Heart right ventricle (tissue), 16 donors: ENCODE measurements around the gene DGKD. TPM values are rescaled to one million over a fixed set of nuclear protein-coding genes. Genes with fewer than 3 reads are reported as not detected.
A peak's percentile ranks its signal among the peaks of the same experiment; 100 is the strongest.

ENCODE experiments used
- ATAC-seq, 8 donors: fragments of 200-7000 bp; cut with Tn5 transposase; one replicate each; pipeline ENCODE4 v1.9.1; 2020; ENCODE audit warnings: mild to moderate bottlenecking in 8 of 8, moderate library complexity in 8 of 8, moderate number of reproducible peaks in 1 of 8
- DNase-seq, 2 donors: peaks; one replicate each; pipeline ENCODE4 v3.0.0-alpha.2; 2020
- H3K27ac ChIP-seq, 10 donors: fragments of 200-600 bp; sonication (generic) in 2 of 10; one replicate each; pipeline versions ENCODE4 v1.5.0 to v1.8.0; 2020 to 2022; ENCODE audit warnings: mild to moderate bottlenecking in 3 of 10
- H3K27me3 ChIP-seq, 7 donors: fragments of 200-600 bp; one replicate each; pipeline ENCODE4 v1.8.0; 2021 to 2022; ENCODE audit warnings: mild to moderate bottlenecking in 2 of 7
- H3K36me3 ChIP-seq, 9 donors: fragments of 200-600 bp; sonication (generic) in 1 of 9; one replicate each; pipeline versions ENCODE4 v1.5.0 to v1.8.0; 2020 to 2022; ENCODE audit warnings: mild to moderate bottlenecking in 2 of 9
- H3K4me1 ChIP-seq, 9 donors: fragments of 200-600 bp; sonication (generic) in 1 of 9; one replicate each; pipeline versions ENCODE4 v1.5.0 to v1.8.0; 2020 to 2022; ENCODE audit warnings: mild to moderate bottlenecking in 4 of 9
- H3K4me3 ChIP-seq, 10 donors: fragments of 200-600 bp; sonication (generic) in 2 of 10; one replicate each; pipeline versions ENCODE4 v1.5.0 to v1.8.0; 2020 to 2022; ENCODE audit warnings: mild to moderate bottlenecking in 7 of 10, moderate library complexity in 2 of 10
- H3K9me3 ChIP-seq, 11 donors: fragments of 200-600 bp in 10 of 11; sonication (generic) in 2 of 11; one replicate each; pipeline versions ENCODE4 v1.5.0 to v1.8.0; 2013 to 2022; ENCODE audit warnings: mild to moderate bottlenecking in 2 of 11, control low read depth in 1 of 11, moderate library complexity in 1 of 11
- WGBS, 2 donors: extraction: QIAGEN DNeasy Blood & Tissue Kit; methylation state at CpG; one replicate each; pipeline ENCODE4 v1.1.7; 2013; ENCODE audit warnings: inconsistent platforms in 1 of 2; 5-methylcytosine and 5-hydroxymethylcytosine counted together
- intact Hi-C, 10 donors: fragments of 100-400 bp; cut with DNase I; formaldehyde crosslinking; loops; one replicate each; pipeline versions ENCODE4 v1.11.1 to v1.14.2; 2022
- polyA plus RNA-seq, 2 donors: library from polyadenylated mRNA; stranded (reverse); fragments of 200-250 nt; gene quantifications; one replicate each; pipeline ENCODE4 v1.2.3, GENCODE V29; 2013
- total RNA-seq, 10 donors: library from RNA; stranded (reverse); fragmentation: NEBNext Ultra II Directional in 3 of 10; extraction: Animal tissue kit (Norgen Biotek cat#: 25700) in 3 of 10; gene quantifications; one replicate each; pipeline versions ENCODE4 v1.2.1 to v1.2.4, GENCODE V29; 2021 to 2023
- TF ChIP-seq, protein P1 (sequence below), 9 donors: fragments of 200-600 bp; sonication (generic) in 2 of 9; IDR thresholded peaks; one replicate each; pipeline versions ENCODE4 v1.5.0 to v1.8.0; 2021 to 2022; ENCODE audit warnings: antibody characterized with exemption in 9 of 9, mild to moderate bottlenecking in 5 of 9, moderate library complexity in 1 of 9
- donor health status: Arrhythmogenic right ventricular cardiomyopathy.
- donor health status: ischemic (EF 13 %, LVEDD 7.1; RV severe dilation, severe dysfunction).
- donor health status: healthy with polysubstance abuse.
- donor health status: DM: no; HTN: yes; CAD: no.
- donor health status: DM: no; HTN: no; CAD: no.
- donor health status: ischemic (EF 25% LVEDD 6.9; RV normal size, moderate dysfunction).
- donor health status: ischemic (EF 25% LVEDD 5.7; RV mildly dilated, moderate dysfunction).
- donor health status: healthy.
- donor health status: DM: yes; HTN: yes; CAD: no.
- donor health status: Ischemic cardiomyopathy.
- donor health status: ischemic (EF 35%, LVEDD 5.7; RV mildly dilated, moderate dysfunction).
- donor health status: nonischemic (EF 11% LVEDD 7.7; RV severe dilation, severe dysfunction).
- donor health status: DM: yes; HTN: yes; CAD: no.
- donor health status: PGD.
- donor health status: ischemic (EF 29% LVEDD 5.4; RV normal size, mild dysfunction).
- donor health status: nonischemic (EF 23%, LVEDD 6.1; RV moderate dilation, normal function).

Gene DGKD
- total and polyA plus RNA-seq, 12 donors, result 26.8 to 79.5 (median 44.7) TPM

- DNase-seq (no peak), ATAC-seq (no peak)
- Histone ChIP-seq H3K4me3 (no peak overlapping the region), H3K4me1 (peaks cover 0 to 24% (median 4%) of the 10 kb centered on the region in 9 donors), H3K9me3 (no peaks in the 10 kb centered on the region), H3K27ac (no peak overlapping the region), H3K27me3 (no peaks in the 10 kb centered on the region), H3K36me3 (peaks cover 0 to 99% (median 62%) of the 10 kb centered on the region in 9 donors)
- 92% methylated on average over 37 of the region's 37 CpGs for WGBS, 2 donors
- intact Hi-C loops, result loop anchor here in 5 of 10 donors (1.0 to 10.0 kb wide), 5 partner anchors 25 to 162 kb away; partner anchors contain the start of gene DGKD (in 1 of the 5)
- TF ChIP-seq, protein P1, sequence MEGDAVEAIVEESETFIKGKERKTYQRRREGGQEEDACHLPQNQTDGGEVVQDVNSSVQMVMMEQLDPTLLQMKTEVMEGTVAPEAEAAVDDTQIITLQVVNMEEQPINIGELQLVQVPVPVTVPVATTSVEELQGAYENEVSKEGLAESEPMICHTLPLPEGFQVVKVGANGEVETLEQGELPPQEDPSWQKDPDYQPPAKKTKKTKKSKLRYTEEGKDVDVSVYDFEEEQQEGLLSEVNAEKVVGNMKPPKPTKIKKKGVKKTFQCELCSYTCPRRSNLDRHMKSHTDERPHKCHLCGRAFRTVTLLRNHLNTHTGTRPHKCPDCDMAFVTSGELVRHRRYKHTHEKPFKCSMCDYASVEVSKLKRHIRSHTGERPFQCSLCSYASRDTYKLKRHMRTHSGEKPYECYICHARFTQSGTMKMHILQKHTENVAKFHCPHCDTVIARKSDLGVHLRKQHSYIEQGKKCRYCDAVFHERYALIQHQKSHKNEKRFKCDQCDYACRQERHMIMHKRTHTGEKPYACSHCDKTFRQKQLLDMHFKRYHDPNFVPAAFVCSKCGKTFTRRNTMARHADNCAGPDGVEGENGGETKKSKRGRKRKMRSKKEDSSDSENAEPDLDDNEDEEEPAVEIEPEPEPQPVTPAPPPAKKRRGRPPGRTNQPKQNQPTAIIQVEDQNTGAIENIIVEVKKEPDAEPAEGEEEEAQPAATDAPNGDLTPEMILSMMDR (IDR thresholded peaks at IDR 0.05), result no peak
Measured at GRCh38 chr2:233446606-233447305, 92.5 kb downstream of the DGKD start.

- DNase-seq (no peak), ATAC-seq (no peak)
- no peaks in the 10 kb centered on the region for H3K27me3 ChIP-seq
- peak overlapping the region in 1 of 10 donors; percentile 53 for H3K27ac ChIP-seq
- 92 to 95% methylated on average over 15 of the region's 15 CpGs for WGBS, 2 donors
- intact Hi-C loops, result loop anchor here in 5 of 10 donors (1.0 to 10.0 kb wide), 5 partner anchors 24 to 163 kb away; partner anchors contain the start of gene DGKD (in 1 of the 5)
- H3K4me1 ChIP-seq, result peaks cover 0 to 24% (median 4%) of the 10 kb centered on the region in 9 donors
- no peaks in the 10 kb centered on the region for H3K9me3 ChIP-seq
- TF ChIP-seq, protein P1 (IDR thresholded peaks at IDR 0.05), result no peak
- H3K4me3 ChIP-seq, result no peak overlapping the region
- peaks cover 4 to 99% (median 71%) of the 10 kb centered on the region in 9 donors for H3K36me3 ChIP-seq
Measured at GRCh38 chr2:233447506-233448219, 93.4 kb downstream of the DGKD start.

- no peaks in the 10 kb centered on the region for H3K27me3 ChIP-seq
- DNase-seq (no peak), ATAC-seq (no peak)
- no peaks in the 10 kb centered on the region for H3K9me3 ChIP-seq
- peak overlapping the region in 1 of 10 donors; percentile 53 for H3K27ac ChIP-seq
- TF ChIP-seq, protein P1 (IDR thresholded peaks at IDR 0.05), result peak in 2 of 9 donors; percentile 5 to 15
- H3K4me1 ChIP-seq, result peaks cover 0 to 22% (median 4%) of the 10 kb centered on the region in 9 donors
- no peak overlapping the region for H3K4me3 ChIP-seq
- intact Hi-C loops, result loop anchor here in 4 of 10 donors (5.0 to 10.0 kb wide), 4 partner anchors 91 to 163 kb away; partner anchors contain the start of gene DGKD (in 1 of the 4)
- 75 to 83% methylated on average over 11 of the region's 11 CpGs for WGBS, 2 donors
- peaks cover 4 to 99% (median 75%) of the 10 kb centered on the region in 9 donors for H3K36me3 ChIP-seq
Measured at GRCh38 chr2:233448220-233448559, 93.9 kb downstream of the DGKD start.

GRCh38 chr2:233448575-233448974, 94.3 kb downstream of the DGKD start:
- 94 to 97% methylated on average over 4 of the region's 4 CpGs for WGBS, 2 donors
- DNase-seq (no peak), ATAC-seq (no peak)
- intact Hi-C loops, result loop anchor here in 4 of 10 donors (5.0 to 10.0 kb wide), 4 partner anchors 91 to 164 kb away; partner anchors contain the start of gene DGKD (in 1 of the 4)
- Histone ChIP-seq H3K27me3 (no peaks in the 10 kb centered on the region), H3K9me3 (no peaks in the 10 kb centered on the region), H3K27ac (no peak overlapping the region), H3K4me1 (peaks cover 0 to 18% (median 2%) of the 10 kb centered on the region in 9 donors), H3K4me3 (no peak overlapping the region), H3K36me3 (peaks cover 4 to 99% (median 79%) of the 10 kb centered on the region in 9 donors)
- TF ChIP-seq, protein P1 (IDR thresholded peaks at IDR 0.05), result no peak
